GM18907 (cell line): Measurements from ENCODE around the gene RRAS.
A peak's percentile ranks its signal among the peaks of the same experiment; 100 is the strongest.

Experiments
- ATAC-seq: cut with Tn5 transposase; IDR thresholded peaks from one replicate; pipeline ENCODE4 v1.9.1; 2021; ENCODE audit warnings: mild to moderate bottlenecking, moderate library complexity; ENCODE audit not compliant: unreplicated experiment

Gene RRAS

DNA sequence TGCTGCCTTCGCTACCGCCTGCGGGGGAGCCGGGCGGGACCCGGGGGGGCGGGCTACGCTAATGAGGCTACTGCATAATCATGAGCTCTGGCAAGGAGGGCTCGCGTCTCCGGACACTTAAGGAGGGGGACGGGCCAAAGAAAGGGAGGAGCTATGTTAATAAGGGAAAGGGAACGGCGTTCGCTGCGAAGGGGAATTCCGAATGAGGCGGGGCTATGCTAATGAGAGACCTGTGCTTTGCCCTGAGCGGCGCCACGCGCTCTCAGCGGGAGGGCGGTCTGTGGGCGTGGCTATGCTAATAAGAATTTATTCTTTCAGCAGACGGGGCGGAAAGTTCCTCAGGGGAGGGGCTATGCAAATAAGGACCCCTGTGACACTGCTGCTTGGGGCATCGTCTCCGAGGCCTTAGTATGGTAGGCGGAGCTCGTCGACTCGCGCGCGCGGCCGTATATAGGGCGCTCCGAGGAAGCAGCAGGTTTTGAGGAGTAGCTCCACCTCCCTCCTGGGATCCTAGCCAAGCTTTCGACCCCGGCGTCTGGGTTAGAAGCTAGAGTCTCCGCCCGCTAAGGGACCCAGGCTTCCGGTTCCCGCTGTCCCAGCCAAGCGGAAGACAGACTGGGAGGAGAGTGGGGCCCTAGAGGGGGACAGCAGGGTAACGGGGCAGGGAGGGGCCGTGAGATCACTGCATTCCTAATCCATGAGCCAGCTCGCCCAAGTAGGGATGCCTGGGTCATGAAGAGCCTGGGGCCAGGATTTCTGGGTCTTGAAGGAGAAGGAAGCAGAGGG, at the start of gene RRAS:
TSS of gene RRAS (minus strand) at position 31 of the 786 bp plus-strand sequence. CDS start 45 bp downstream, outside the sequence.
- ATAC-seq, result peak; percentile 65

DNA sequence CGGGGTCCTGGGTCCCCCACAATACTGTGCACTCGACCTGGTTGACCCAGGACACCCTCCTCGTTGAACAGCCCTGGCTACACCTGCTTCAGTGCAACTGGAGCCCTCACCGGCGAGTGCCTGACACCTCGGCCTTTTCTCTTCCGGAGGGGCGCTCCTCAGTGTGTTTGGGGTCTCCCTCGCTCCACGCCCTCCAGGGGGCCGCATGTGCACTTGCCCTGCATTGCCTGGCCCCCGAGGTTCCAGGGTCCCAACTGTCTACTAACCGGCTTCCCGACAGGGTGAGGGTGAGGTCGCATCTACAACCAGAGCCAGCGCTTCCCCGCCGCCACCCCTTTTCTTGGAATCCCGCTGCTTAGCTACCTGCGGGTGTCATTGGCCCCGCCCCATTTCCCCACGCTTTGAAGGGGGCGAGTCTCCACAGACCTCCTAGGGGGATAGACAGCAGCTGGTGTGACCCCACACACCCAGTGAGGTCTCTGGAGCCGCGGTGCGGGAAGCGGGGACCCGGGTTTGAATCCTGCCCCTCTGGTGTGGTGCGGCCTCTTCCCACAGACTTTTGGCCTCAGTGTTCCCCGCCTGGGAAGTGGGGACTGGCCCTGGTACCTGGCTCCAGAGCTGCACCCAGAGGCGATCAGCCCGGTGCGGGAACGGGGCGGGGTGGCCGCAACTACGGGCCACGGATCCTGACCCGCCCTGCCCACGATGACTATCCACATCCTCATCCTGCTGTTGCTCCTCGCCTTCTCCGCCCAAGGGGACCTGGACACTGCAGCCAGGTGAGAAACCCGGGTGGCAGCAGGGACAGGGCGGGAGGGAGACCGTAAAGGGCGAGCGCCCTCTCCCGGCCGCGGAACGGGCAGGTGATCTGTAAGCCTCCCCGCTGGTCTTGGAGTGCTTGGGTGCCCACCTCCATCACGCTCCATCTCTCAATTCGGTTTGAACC, 49.5 kb upstream of the RRAS start, which contains the start of gene ADM5:
TSS of gene ADM5 (plus strand) at position 462 of the 946 bp plus-strand sequence. CDS start at position 706, 244 bp downstream.
- ATAC-seq, result no peak

DNA sequence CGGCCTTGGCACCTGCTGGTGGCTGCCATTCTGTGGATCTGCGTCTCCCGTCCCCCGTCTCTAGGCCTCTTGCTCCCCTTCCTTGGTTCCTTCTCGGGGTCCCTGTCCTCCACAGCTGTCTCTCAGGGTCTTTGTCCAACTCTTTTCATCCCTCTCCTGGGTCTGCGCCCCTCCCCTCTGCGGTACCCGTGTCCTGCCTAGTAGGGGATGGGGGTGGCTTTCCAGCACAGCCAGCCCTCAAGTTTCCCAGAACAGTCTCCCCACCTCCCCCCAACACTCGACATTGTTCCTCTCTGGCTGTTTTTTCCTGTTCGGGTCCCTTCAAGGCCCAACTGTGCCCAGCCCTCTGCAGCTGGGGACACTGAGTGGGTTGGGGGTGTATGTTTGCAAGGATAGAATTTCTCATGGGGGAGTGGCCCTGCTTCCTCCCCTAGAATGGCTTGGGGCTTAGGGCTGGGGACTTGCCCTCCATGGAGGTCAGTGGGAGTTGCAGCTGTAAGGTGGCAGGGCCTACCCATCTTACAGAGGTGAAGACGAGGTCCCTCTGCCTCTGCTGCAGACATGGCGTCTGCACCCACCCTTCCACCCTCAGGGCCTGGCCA, 48.7 kb upstream of the RRAS start:
- ATAC-seq, result no peak

DNA sequence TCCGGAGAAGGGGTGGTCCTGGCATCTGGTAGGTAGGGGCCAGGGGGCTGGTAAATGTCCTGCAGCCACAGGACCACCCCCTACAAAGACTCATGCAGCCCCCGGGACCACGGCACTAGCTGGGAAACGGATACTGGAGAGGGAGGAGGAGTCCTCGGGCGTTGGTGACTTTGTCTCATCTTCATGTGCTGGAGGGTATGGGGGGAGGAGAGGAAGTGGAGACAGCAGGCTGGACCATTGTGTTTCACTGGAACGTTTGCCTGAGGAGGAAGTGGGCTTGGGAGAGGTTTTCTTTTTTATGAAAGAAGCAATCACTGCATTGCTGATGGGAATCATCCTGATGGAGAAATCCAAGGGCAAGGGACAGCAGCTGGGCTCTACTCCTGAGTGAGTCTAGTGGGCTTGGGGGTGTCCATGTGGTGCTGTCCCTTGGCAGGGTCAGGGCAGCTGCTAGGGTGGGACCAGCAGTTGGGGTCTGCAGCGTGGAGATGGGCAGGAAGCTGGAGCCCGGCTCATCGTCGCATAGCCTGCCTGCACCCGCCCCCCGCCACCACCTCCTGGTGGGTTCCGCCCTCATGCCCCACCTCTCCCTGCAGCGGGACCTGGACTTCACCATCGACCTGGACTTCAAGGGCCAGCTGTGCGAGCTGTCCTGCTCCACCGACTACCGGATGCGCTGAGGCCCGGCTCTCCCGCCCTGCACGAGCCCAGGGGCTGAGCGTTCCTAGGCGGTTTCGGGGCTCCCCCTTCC, 47.8 kb upstream of the RRAS start:
- ATAC-seq, result no peak

DNA sequence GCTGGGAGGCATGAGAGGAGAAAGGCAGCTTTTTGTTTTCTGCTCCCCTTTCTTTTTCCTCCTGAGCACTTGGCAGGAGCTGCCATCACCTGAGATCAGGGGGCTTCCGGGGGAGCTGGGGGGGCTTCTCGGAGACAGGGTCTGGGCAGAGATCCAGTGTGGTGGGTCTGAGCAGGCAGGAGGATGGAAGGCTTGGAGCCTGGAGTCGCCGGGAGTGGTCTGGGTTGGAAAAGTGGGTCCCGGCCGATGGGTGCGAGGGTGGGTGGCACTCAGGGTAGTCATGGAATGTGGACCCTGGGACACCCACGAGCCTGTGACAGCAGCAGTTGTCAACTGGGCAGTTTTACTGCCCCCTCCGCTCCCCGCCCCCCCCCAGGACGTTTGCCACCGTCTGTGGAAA, 47.2 kb upstream of the RRAS start:
- ATAC-seq, result no peak

DNA sequence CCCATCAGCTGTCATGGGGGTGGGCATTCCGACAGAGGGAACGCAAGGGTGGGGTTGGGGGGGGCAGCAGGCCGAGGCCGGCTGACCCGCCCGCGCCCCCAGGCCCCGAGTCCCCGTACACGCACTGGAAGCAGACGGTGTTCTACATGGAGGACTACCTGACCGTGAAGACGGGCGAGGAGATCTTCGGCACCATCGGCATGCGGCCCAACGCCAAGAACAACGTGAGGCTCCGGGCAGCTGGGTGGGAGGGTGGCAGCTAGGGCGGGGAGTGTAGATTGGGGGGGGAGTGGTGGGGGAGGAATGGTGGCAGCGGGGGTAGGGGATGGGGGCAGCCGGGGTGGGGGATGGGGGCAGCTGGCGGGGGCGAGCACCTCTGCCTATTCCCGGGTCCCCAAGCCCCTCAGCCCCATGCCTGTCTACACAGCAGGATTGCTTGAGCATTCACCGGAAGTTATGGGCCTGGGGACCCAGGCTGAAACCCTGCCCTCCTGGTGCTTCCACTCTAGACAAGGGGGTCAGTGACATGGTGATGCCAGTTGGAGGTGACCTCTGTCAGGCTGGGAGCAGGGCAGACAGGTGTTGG, 46.7 kb upstream of the RRAS start:
- ATAC-seq, result no peak

DNA sequence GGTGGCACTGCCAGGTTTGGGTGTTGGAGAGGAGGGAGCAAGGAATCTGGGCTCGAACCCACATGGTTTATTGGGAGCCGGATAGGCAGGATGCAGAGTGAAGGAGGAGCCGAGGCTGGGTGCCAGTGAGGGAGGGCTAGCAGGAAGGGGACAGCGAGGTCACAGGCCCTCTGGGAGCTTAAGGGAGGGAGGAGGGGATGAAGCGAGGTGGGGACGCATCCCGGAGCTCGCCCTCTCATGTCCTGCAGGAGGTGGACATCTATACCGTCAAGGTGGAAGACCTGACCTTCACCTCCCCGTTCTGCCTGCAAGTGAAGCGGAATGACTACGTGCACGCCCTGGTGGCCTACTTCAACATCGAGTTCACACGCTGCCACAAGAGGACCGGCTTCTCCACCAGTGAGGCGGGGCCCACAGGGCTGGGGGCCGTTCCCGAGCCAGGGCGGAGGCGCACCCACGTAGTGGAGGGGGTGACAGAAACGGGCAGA, 45.9 kb upstream of the RRAS start:
- ATAC-seq, result no peak

DNA sequence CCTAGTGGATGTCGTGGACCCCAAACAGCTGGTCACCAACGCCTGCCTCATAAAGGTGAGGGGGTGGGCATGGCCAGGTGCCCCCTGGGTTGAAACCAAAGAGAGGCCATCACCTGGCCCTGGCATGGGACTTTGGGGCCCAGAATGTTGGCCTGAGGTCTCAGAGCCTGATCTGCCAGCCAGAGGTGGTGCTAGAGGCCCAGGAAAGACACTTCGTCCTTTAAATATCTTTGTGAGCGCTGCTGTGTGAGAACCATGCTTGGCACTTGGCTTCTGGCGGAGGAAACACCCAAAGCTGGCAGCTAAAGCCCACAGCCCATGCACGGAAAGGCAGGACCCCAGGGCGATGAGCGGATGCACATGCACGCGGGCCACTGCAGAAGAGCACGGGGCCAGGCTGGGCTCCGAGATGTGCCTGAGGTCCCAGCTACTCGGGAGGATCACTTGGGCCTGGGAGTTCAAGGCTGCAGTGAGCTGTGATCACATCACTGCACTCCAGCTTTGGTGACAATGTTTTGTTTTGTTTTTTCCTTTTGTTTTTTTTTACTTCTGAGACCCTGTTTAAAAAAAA, 45.1 kb upstream of the RRAS start:
- no peak for ATAC-seq

DNA sequence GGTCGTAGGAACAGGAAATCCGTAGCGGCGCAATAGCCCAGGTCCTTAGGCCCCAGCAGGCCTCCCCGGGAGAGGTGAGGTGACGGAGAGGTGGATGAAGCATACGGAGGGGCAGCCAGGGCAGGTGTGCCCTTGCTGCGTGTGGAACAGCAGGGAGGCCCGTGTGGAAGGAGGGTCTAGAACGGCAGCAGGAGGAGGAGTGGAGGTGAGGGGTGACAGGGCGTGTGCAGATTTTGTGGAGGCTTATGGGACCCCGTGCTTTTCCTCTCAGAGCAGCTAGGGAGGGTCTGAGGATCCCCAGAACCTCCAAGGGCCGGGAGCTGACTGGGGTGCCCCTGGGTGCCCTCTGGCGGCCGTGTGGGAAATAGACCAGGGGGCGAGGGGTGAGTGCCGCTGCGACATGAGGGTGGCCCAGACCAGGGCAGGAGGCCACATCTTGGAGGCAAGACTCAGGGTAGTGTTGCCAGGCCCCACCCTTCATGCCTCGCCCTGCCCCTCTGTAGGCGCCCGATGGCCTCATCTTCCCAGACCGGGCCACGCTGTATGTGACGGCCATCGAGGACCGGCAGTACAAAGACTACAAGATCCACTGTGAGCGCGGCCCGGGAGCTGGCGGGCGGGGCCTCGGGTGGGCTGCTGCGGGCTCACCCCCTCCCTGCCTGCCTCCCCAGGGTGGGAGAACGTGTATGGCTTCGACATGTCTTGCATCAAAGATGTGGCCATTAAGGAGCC, 44.5 kb upstream of the RRAS start:
- no peak for ATAC-seq

DNA sequence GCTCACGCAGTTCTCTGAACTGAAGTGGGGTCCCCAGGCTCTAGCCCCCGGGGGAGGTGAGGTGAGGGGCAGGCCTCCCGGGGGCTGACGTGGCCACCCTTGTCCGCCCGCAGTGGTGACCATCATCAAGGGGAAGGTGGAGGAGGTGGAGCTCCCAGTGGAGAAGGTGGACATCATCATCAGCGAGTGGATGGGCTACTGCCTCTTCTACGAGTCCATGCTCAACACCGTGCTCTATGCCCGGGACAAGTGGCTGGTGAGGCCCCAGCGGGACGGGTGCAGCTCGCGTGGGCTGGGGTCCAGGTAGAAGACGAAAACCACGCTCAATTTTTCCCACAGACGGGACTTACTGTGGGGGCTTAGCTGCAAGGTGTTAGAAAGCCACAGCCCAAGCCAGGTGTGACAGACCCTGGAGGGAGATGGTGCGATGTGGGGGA, 43.9 kb upstream of the RRAS start:
- ATAC-seq, result no peak

DNA sequence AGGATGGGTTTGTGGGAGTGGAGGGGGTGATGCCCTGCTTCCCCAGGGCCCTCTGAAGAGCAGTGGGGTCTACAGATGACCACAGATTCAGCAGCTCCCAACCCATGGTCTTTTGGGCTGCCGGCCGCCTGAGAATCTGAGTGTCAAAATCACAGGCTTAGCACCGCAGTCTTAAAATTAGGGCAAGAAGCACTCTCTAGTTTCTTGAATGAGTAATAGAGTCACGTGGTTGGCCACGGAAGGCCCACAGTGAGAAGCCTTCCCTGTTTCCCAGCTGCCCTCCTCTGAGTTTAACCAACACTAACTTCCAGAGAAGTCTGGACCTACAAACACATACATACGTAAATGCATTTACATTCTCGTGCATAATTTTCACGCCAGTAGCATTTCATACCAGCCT, 42.3 kb upstream of the RRAS start:
- no peak for ATAC-seq

DNA sequence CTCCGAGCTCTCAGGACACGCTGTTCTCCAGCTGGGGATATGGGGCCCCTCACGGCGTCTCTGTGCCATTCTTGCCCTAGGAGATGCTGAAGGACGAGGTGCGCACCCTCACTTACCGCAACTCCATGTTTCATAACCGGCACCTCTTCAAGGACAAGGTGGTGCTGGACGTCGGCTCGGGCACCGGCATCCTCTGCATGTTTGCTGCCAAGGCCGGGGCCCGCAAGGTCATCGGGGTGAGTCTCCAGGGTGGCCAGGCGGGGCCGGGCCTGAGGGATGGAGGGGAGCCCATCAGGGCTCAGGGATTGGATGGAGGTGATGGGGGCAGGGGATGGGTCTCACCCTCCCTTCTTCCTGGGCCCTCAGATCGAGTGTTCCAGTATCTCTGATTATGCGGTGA, 41.9 kb upstream of the RRAS start:
- ATAC-seq, result no peak

DNA sequence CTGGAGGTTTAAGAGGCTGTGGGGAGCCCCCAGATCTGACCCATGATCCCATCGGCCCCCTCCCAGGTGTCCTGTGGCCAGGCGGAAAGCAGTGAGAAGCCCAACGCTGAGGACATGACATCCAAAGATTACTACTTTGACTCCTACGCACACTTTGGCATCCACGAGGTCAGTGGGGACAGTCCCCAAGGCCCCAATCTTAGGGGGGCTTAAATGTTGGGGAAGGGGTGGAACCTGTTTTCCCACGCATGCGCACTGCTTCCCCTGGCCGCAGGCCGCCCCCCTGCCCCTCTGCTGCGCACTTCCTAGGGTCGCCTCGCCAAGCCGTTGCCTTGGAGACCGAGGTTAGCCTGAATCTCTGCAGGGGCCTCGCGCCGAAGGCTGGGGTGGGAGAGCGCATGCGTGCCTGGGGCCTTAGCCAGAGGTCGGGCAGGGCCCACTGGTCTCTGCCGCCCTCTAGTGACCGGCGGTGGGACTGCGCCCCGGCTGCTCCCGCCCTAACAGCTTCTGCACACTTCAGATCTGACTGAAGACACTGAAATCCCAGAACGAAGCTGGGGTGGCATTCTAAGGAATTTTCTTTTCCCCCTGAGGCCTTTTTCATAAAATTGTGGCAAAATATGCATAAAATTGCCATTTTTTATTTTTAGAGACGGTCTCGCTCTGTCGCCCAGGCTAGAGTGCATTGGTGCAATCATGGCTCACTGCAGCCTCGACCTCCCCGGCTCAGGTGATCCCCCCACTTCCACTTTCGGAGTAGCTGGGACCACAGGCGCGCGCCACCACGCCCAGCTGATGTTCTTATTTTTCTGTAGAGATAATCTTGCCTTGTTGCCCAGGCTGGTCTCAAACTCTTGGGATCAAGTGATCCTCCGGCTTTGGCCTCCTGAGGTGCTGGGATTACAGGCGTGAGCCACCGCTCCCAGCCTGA, 40.7 kb upstream of the RRAS start:
- ATAC-seq, result no peak

DNA sequence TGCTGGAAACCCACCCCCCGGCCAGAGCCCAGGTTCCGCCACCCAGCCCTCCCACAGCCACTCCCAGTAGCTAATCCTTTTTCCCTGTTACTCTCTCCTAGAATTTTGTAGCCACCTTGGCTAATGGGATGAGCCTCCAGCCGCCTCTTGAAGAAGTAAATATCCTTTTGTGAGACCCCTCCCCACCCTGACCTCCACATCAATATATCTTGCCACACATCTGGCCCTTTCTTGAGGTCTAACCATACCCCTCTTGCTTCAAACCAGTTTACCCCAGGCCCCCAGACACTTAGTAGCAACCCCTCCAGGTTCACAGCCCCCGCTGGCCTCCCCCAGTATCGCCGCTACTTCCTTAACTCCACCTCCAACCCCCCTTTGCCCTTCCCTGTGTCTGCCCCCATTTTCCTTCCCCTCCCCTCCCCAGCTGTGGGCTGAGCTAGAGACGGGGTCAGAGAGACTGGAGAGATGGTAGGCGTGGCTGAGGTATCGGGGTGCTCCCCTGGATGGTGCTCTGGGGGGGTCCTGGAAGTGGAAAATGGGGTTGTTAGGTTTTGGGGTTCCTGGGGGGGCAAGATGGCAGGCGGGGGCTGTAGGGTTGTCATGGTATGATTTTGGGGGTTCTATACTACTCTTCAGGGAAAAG, 39.9 kb upstream of the RRAS start:
- ATAC-seq, result no peak

DNA sequence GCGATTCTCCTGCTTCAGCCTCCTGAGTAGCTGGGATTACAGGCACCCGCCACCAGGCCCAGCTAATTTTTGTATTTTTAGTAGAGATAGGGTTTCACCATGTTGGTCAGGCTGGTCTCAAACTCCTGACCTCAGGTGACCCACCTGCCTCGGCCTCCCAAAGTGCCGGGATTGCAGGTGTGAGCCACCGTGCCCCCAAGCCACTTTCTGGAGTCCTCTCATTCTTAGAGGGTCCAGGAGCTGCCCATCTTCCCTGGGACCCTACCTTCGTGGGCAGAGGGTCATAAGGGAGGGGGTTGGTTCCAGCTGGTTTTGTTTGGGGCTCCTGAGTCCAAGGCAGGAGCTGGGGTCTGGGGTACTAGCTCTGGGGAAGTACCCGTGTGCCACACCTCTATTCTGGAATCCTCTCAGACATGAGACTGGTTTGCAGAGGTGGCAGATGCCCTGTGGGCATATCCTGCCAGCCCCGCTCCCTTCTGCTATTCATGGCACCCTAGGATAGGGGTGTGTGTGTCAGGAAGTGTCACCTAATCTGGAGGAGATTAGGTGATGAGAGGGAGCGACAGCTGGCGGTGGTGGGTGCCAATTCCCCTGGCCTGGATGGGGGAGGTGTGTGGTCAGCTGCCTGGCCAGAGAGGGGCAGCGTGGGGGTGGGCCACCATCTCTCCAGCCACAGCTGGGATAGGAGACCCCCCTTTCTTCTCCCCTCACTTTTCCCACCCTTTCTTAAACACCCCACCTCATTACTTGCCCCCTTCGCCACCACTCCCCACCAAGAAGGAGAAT, 39.2 kb upstream of the RRAS start:
- no peak for ATAC-seq

DNA sequence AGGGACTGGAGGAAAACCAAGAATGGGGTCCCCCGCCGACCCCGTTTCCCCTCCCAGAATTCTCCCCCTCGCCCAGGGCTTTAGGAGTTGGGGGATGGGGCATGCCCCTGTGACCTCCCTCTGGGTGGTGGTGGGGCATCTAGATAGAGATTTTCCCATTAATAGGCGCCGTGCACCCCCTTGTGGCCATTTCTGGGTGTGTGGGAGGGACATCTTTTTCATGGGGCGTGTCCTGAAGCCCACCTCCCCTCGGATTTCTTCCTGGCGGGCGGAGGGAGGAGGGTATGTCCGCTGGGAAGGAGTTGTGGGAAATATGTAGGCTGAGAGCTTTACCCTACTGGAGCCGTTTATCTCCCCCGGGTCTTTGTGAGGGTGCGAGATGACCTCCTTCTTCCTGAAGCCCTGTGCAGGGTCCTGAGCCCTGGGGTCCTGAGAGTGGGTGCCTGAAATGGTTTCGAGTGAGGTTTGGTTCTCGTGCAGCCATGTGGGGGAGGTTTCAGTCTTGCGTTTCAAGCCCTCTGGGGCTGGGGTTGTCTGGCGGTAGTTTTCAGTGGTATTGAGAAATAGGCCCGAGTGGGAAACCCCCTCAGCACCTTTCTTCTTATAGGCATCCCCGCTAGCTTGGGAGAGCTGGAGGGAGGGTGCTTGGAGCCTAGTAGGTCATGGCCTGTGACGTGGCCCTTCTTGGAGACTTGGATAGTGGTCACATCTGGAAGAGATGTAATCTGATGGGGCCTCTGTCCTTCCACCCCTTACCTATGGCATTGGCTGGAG, 38.1 kb upstream of the RRAS start:
- ATAC-seq, result no peak
